Measurements from ENCODE around the gene ZNF527. TPM values are rescaled to one million over a fixed set of nuclear protein-coding genes. Genes with fewer than 3 reads are reported as not detected.
A peak's percentile ranks its signal among the peaks of the same experiment; 100 is the strongest.
"Not testable (repeated sequence)": the region's sequence is repeated elsewhere in the genome, so short reads cannot be mapped to it uniquely, and the experiment has no call there.

The ZNF527 gene
- total and polyA plus RNA-seq, 7 donors, result 1.6 to 13.8 (median 6.1) TPM

GRCh38 chr19:37353968-37354367 is 16.9 kb upstream of the ZNF527 start:
- H3K4me3 ChIP-seq, result no peak overlapping the region
- H3K9me3 ChIP-seq, result no peaks in the 10 kb centered on the region
- DNase-seq, result no peak
- peaks cover 0 to 66% (median 22%) of the 10 kb centered on the region in 4 donors for H3K36me3 ChIP-seq
- no peaks in the 10 kb centered on the region for H3K4me1 ChIP-seq
- no peak for TF ChIP-seq EP300 (IDR thresholded peaks at IDR 0.05)
- TF ChIP-seq CTCF (IDR thresholded peaks at IDR 0.05), result no peak
- TF ChIP-seq POLR2AphosphoS5 (IDR thresholded peaks at IDR 0.05), result no peak
- no peak for TF ChIP-seq POLR2A (IDR thresholded peaks at IDR 0.05)
- no peaks in the 10 kb centered on the region for H3K27me3 ChIP-seq
- intact Hi-C loops (cut with DNase I), result no loop called here
- H3K27ac ChIP-seq, result no peak overlapping the region

- DNase-seq, result no peak
- Histone ChIP-seq H3K9me3 (no peaks in the 10 kb centered on the region), H3K27me3 (no peaks in the 10 kb centered on the region), H3K4me1 (no peaks in the 10 kb centered on the region), H3K27ac (no peak overlapping the region), H3K4me3 (no peak overlapping the region), H3K36me3 (peaks cover 0 to 69% (median 24%) of the 10 kb centered on the region in 4 donors)
- TF ChIP-seq POLR2AphosphoS5 (IDR thresholded peaks at IDR 0.05) (no peak), EP300 (IDR thresholded peaks at IDR 0.05) (no peak), POLR2A (IDR thresholded peaks at IDR 0.05) (no peak), CTCF (IDR thresholded peaks at IDR 0.05) (no peak)
- 99 to 100% methylated on average over 4 of the region's 4 CpGs for WGBS, 2 donors
- intact Hi-C loops (cut with DNase I), result no loop called here
These were observed 15.0 kb upstream of the ZNF527 start for GRCh38 chr19:37355901-37356300.

- 92 to 93% methylated on average over 1 of the region's 1 CpG for WGBS, 2 donors
- no peak for DNase-seq
- no peak overlapping the region for H3K4me3 ChIP-seq
- no peaks in the 10 kb centered on the region for H3K27me3 ChIP-seq
- H3K4me1 ChIP-seq, result no peaks in the 10 kb centered on the region
- no peak overlapping the region for H3K27ac ChIP-seq
- TF ChIP-seq CTCF (IDR thresholded peaks at IDR 0.05), result no peak
- TF ChIP-seq POLR2AphosphoS5 (IDR thresholded peaks at IDR 0.05), result no peak
- TF ChIP-seq EP300 (IDR thresholded peaks at IDR 0.05), result no peak
- TF ChIP-seq POLR2A (IDR thresholded peaks at IDR 0.05), result no peak
- H3K9me3 ChIP-seq, result peaks cover 0 to 34% (median 0%) of the 10 kb centered on the region in 4 donors
- intact Hi-C loops (cut with DNase I), result no loop called here
- H3K36me3 ChIP-seq, result peaks cover 6 to 70% (median 36%) of the 10 kb centered on the region in 4 donors
These were observed 8.9 kb upstream of the ZNF527 start for GRCh38 chr19:37361994-37362393.

GRCh38 chr19:37362733-37363132 is 8.2 kb upstream of the ZNF527 start:
- TF ChIP-seq EP300 (IDR thresholded peaks at IDR 0.05) (no peak), POLR2A (IDR thresholded peaks at IDR 0.05) (no peak), CTCF (IDR thresholded peaks at IDR 0.05) (no peak), POLR2AphosphoS5 (IDR thresholded peaks at IDR 0.05) (no peak)
- DNase-seq, result no peak
- no peaks in the 10 kb centered on the region for H3K4me1 ChIP-seq
- H3K9me3 ChIP-seq, result peaks cover 0 to 34% (median 0%) of the 10 kb centered on the region in 4 donors
- peaks cover 6 to 66% (median 36%) of the 10 kb centered on the region in 4 donors for H3K36me3 ChIP-seq
- no peak overlapping the region for H3K4me3 ChIP-seq
- H3K27ac ChIP-seq, result no peak overlapping the region
- no peaks in the 10 kb centered on the region for H3K27me3 ChIP-seq
- 96 to 97% methylated on average over 6 of the region's 6 CpGs for WGBS, 2 donors
- intact Hi-C loops (cut with DNase I), result no loop called here

- intact Hi-C loops (cut with DNase I), result loop anchor here (2.0 to 5.0 kb wide), 5 partner anchors 34 to 453 kb away; partner anchors contain the start of genes ZNF568, ZNF569, ZNF570 and ZNF585A
- Histone ChIP-seq H3K4me3 (peak overlapping the region; percentile 64 to 74 (median 66)), H3K36me3 (peaks cover under 1 to 16% (median 8%) of the 10 kb centered on the region in 4 donors), H3K27ac (peak overlapping the region; percentile 83 to 91 (median 86)), H3K9me3 (peaks cover 0 to 12% (median under 1%) of the 10 kb centered on the region in 4 donors), H3K4me1 (peaks cover 0 to 14% (median 6%) of the 10 kb centered on the region in 4 donors)
- WGBS, 2 donors, result 1 to 11% methylated on average over 18 of the region's 18 CpGs
- peak in 1 of 2 donors; percentile 92 for TF ChIP-seq POLR2A (IDR thresholded peaks at IDR 0.05)
- H3K27me3 ChIP-seq, DNase-seq: not testable (repeated sequence)
These were observed 466 bp upstream of the ZNF527 start for GRCh38 chr19:37370386-37370879.
